ENCODE results near the gene C1orf198. TPM values are rescaled to one million over a fixed set of nuclear protein-coding genes. Genes with fewer than 3 reads are reported as not detected.

C1orf198 gene
- total and polyA plus RNA-seq, 2 of the 8 experiments (the other 6 are each of a cell fraction or from before 2014, with no cell fraction given), result 30.6 to 45.0 TPM

- Histone ChIP-seq H3K14ac (ENCODE audit: insufficient read length) (no peak overlapping the region), H3K56ac (replicated peaks; ENCODE audit: insufficient read length, low read depth, low read length) (no peak overlapping the region), H2BK120ac (replicated peaks; ENCODE audit: low read depth, low read length) (no peak overlapping the region), H3K4me3 (ENCODE audit: extremely low read depth in 1 of 4, insufficient read depth in 2 of 4, low read depth in 3 of 4, low read length in 4 of 4) (no peak overlapping the region), H3K27me3 (replicated peaks in 1 of 4; ENCODE audit: control insufficient read depth in 3 of 4, extremely low read depth in 1 of 4, insufficient read depth in 3 of 4, low read length in 3 of 4) (no peaks in the 10 kb centered on the region), H3K18ac (ENCODE audit: extremely low read depth, low read length) (no peak overlapping the region), H2BK15ac (ENCODE audit: low read length) (no peak overlapping the region), H4K5ac (ENCODE audit: insufficient read length, low read depth, low read length) (no peak overlapping the region), H2BK20ac (ENCODE audit: low read length) (no peak overlapping the region), H3K79me2 (ENCODE audit: control insufficient read depth in 1 of 2, insufficient read depth in 2 of 2, low read length in 2 of 2) (no peaks in the 10 kb centered on the region), H4K91ac (replicated peaks; ENCODE audit: insufficient read length, low read length) (no peak overlapping the region), H3K4me2 (ENCODE audit: insufficient read depth in 1 of 2, low read depth in 2 of 2, low read length in 2 of 2) (no peak overlapping the region), H2BK5ac (ENCODE audit: low read depth, low read length) (no peak overlapping the region), H3K23me2 (ENCODE audit: low read depth, low read length) (no peaks in the 10 kb centered on the region), H3K27ac (ENCODE audit: low read depth, low read length) (no peak overlapping the region), H3K9ac (replicated peaks in 1 of 4; ENCODE audit: extremely low read depth in 1 of 4, low read depth in 3 of 4, low read length in 3 of 4) (no peak overlapping the region), H2AFZ (ENCODE audit: low read length) (no peak overlapping the region), H2BK12ac (ENCODE audit: low read depth, low read length) (no peak overlapping the region), H3K4ac (replicated peaks; ENCODE audit: insufficient read length, low read depth, low read length) (no peak overlapping the region), H3K9me3 (ENCODE audit: insufficient read depth in 2 of 2, low read depth in 1 of 2, low read length in 1 of 2) (no peaks in the 10 kb centered on the region), H3K79me1 (ENCODE audit: low read depth, low read length) (no peaks in the 10 kb centered on the region), H2AK5ac (ENCODE audit: low read depth, low read length) (no peak overlapping the region), H4K20me1 (replicated peaks in 1 of 2; ENCODE audit: control insufficient read depth in 1 of 2, insufficient read depth in 2 of 2, low read length in 2 of 2) (no peaks in the 10 kb centered on the region), H3K4me1 (replicated peaks in 1 of 4; ENCODE audit: control insufficient read depth in 3 of 4, insufficient read depth in 4 of 4, low read length in 3 of 4) (no peaks in the 10 kb centered on the region; a peak in 1 of 7 replicates), H3K36me3 (ENCODE audit: control insufficient read depth in 2 of 4, insufficient read depth in 4 of 4, low read length in 3 of 4) (no peaks in the 10 kb centered on the region), H4K8ac (ENCODE audit: extremely low read depth, insufficient read depth, low read length) (no peak overlapping the region; the same call in 1 of the 2 replicates), H3K23ac (ENCODE audit: insufficient read length) (no peak overlapping the region)
- no peak for DNase-seq (ENCODE audit: low read depth in 1 of 2, low spot score in 2 of 2)
- ChIA-PET POLR2A (ENCODE audit: partially characterized antibody) (interaction anchor here (1.6 kb wide), 1 partner anchor 26 kb away, joined by 4 read pairs; no protein-coding TSS in a partner anchor), CTCF (ENCODE audit: partially characterized antibody) (interaction anchor here (1.1 to 1.2 kb wide), 2 partner anchors 19 to 30 kb away, joined by 3 read pairs; no protein-coding TSS in a partner anchor)
- 92% methylated on average over 5 of the region's 5 CpGs; no CpG with 5 or more reads in 1 of the 2 experiments for WGBS, 2 experiments (ENCODE audit: extremely low coverage in 1 of 2, insufficient coverage in 1 of 2, insufficient read length in 1 of 2, insufficient replicate concordance in 2 of 2, low coverage in 1 of 2, low lambda C conversion rate in 2 of 2, missing lambda C conversion rate in 1 of 2)
- no peak for FAIRE-seq
- TF ChIP-seq CEBPB (IDR thresholded peaks at IDR 0.05; ENCODE audit: low read depth, low read length) (no peak), HDAC2 (IDR thresholded peaks at IDR 0.05; ENCODE audit: borderline replicate concordance in 1 of 2, low read depth in 2 of 2, low read length in 2 of 2) (no peak), RAD21 (IDR thresholded peaks at IDR 0.05 in 1 of 2, conservative IDR thresholded peaks at IDR 0.05 in 1 of 2; ENCODE audit: low read depth in 2 of 2, low read length in 2 of 2) (no peak), CBX8 (IDR thresholded peaks at IDR 0.05; ENCODE audit: borderline replicate concordance, low read depth, low read length) (no peak), CHD2 (IDR thresholded peaks at IDR 0.05; ENCODE audit: low read length) (no peak), FOSL1 (IDR thresholded peaks at IDR 0.05; ENCODE audit: insufficient read depth, low read depth, low read length) (no peak), SIN3A (conservative IDR thresholded peaks at IDR 0.05 in 1 of 2, IDR thresholded peaks at IDR 0.05 in 1 of 2; ENCODE audit: low read depth in 1 of 2, low read length in 2 of 2) (no peak), CTCF (IDR thresholded peaks at IDR 0.05; ENCODE audit: control extremely low read depth in 1 of 3, insufficient read depth in 1 of 3, low read depth in 1 of 3, low read length in 3 of 3) (no peak), ATF3 (IDR thresholded peaks at IDR 0.05; ENCODE audit: insufficient read depth, low read depth, low read length) (no peak), KDM4A (IDR thresholded peaks at IDR 0.05; ENCODE audit: low read depth, low read length, severe bottlenecking) (no peak)
Observed at GRCh38 chr1:230894664-230895063, 26.3 kb upstream of the C1orf198 start.
